ENCODE results near the gene ANKFY1. TPM values are rescaled to one million over a fixed set of nuclear protein-coding genes. Genes with fewer than 3 reads are reported as not detected.

ANKFY1 gene
- total and polyA plus RNA-seq, 9 of the 15 experiments (the other 6 are each of a cell fraction or from before 2014, with no cell fraction given), result 4.3 to 25.6 (median 12.2) TPM

Small RNA genes lying within 50 kb of the gene (small RNA-seq; reads per million reads assigned to genes)
- not detected for gene RF00019

Other genes starting within 250 kb of the ANKFY1 start
- 12.5 and 14.0 TPM in 2 replicates for gene ZZEF1, start 120.9 kb downstream of the ANKFY1 start, total RNA-seq (2014; rRNA removed)
- 9.8 and 10.5 TPM in 2 replicates for gene ZZEF1, start 120.9 kb downstream of the ANKFY1 start, total RNA-seq (2014; rRNA removed; fragmentation: Illumina TruSeq; extraction: Trizol)
- 10.7 and 12.6 TPM in 2 replicates for gene ZZEF1, start 120.9 kb downstream of the ANKFY1 start, total RNA-seq (2015; rRNA removed; fragmentation: Illumina TruSeq; extraction: Trizol)
- gene ZZEF1, start 120.9 kb downstream of the ANKFY1 start, total RNA-seq (2021), result 16.5 and 18.5 TPM in 2 replicates
- 9.7 and 11.4 TPM in 2 replicates for gene ZZEF1, start 120.9 kb downstream of the ANKFY1 start, polyA plus RNA-seq (2011; rRNA removed)
- gene ZZEF1, start 120.9 kb downstream of the ANKFY1 start, polyA plus RNA-seq (2014; fragmentation: Illumina TruSeq; extraction: Trizol), result 9.8 and 11.5 TPM in 2 replicates
- gene ZZEF1, start 120.9 kb downstream of the ANKFY1 start, polyA plus RNA-seq (2014; fragmentation: Nextera tagmentation; extraction: Ambion mirVana), result under 1 TPM; 0.34 to 0.51 TPM
- gene ZZEF1, start 120.9 kb downstream of the ANKFY1 start, polyA plus RNA-seq (2014; rRNA removed), result 7.1 and 10.6 TPM in 2 replicates
- 3.9 and 4.5 TPM in 2 replicates for gene CYB5D2, start 120.8 kb downstream of the ANKFY1 start, total RNA-seq (2014; rRNA removed)
- 1.8 TPM in 2 replicates for gene CYB5D2, start 120.8 kb downstream of the ANKFY1 start, total RNA-seq (2014; rRNA removed; fragmentation: Illumina TruSeq; extraction: Trizol)
- 2.5 and 3.0 TPM in 2 replicates for gene CYB5D2, start 120.8 kb downstream of the ANKFY1 start, total RNA-seq (2015; rRNA removed; fragmentation: Illumina TruSeq; extraction: Trizol)
- 2.8 TPM in 2 replicates for gene CYB5D2, start 120.8 kb downstream of the ANKFY1 start, total RNA-seq (2021)
- 3.2 and 4.1 TPM in 2 replicates for gene CYB5D2, start 120.8 kb downstream of the ANKFY1 start, polyA plus RNA-seq (2011; rRNA removed)
- 2.8 and 3.7 TPM in 2 replicates for gene CYB5D2, start 120.8 kb downstream of the ANKFY1 start, polyA plus RNA-seq (2014; fragmentation: Illumina TruSeq; extraction: Trizol)
- 1 to 10 TPM in 1 of 2 experiments, under 1 TPM in 1; 0.99 to 1.4 TPM for gene CYB5D2, start 120.8 kb downstream of the ANKFY1 start, polyA plus RNA-seq (2014; fragmentation: Nextera tagmentation; extraction: Ambion mirVana)
- gene CYB5D2, start 120.8 kb downstream of the ANKFY1 start, polyA plus RNA-seq (2014; rRNA removed), result 5.1 and 6.0 TPM in 2 replicates
- 46.5 and 48.8 TPM in 2 replicates for gene UBE2G1, start 102.7 kb upstream of the ANKFY1 start, total RNA-seq (2014; rRNA removed)
- 25.2 and 30.7 TPM in 2 replicates for gene UBE2G1, start 102.7 kb upstream of the ANKFY1 start, total RNA-seq (2014; rRNA removed; fragmentation: Illumina TruSeq; extraction: Trizol)
- gene UBE2G1, start 102.7 kb upstream of the ANKFY1 start, total RNA-seq (2015; rRNA removed; fragmentation: Illumina TruSeq; extraction: Trizol), result 28.4 and 28.9 TPM in 2 replicates
- gene UBE2G1, start 102.7 kb upstream of the ANKFY1 start, total RNA-seq (2021), result 65.9 and 70.1 TPM in 2 replicates
- 26.7 and 39.6 TPM in 2 replicates for gene UBE2G1, start 102.7 kb upstream of the ANKFY1 start, polyA plus RNA-seq (2011; rRNA removed)
- 28.8 and 36.7 TPM in 2 replicates for gene UBE2G1, start 102.7 kb upstream of the ANKFY1 start, polyA plus RNA-seq (2014; fragmentation: Illumina TruSeq; extraction: Trizol)
- gene UBE2G1, start 102.7 kb upstream of the ANKFY1 start, polyA plus RNA-seq (2014; fragmentation: Nextera tagmentation; extraction: Ambion mirVana), result 10 to 100 TPM; 10.1 to 16.4 TPM
- 29.0 and 29.7 TPM in 2 replicates for gene UBE2G1, start 102.7 kb upstream of the ANKFY1 start, polyA plus RNA-seq (2014; rRNA removed)
- not detected in 2 replicates for gene SPNS3, start 170.0 kb upstream of the ANKFY1 start, total RNA-seq (2014; rRNA removed)
- gene SPNS3, start 170.0 kb upstream of the ANKFY1 start, total RNA-seq (2014; rRNA removed; fragmentation: Illumina TruSeq; extraction: Trizol), result not detected in 2 replicates
- not detected in 2 replicates for gene SPNS3, start 170.0 kb upstream of the ANKFY1 start, total RNA-seq (2015; rRNA removed; fragmentation: Illumina TruSeq; extraction: Trizol)
- gene SPNS3, start 170.0 kb upstream of the ANKFY1 start, total RNA-seq (2021), result not detected in 2 replicates
- not detected in 2 replicates for gene SPNS3, start 170.0 kb upstream of the ANKFY1 start, polyA plus RNA-seq (2011; rRNA removed)
- not detected in 2 replicates for gene SPNS3, start 170.0 kb upstream of the ANKFY1 start, polyA plus RNA-seq (2014; fragmentation: Illumina TruSeq; extraction: Trizol)
- gene SPNS3, start 170.0 kb upstream of the ANKFY1 start, polyA plus RNA-seq (2014; fragmentation: Nextera tagmentation; extraction: Ambion mirVana), result not detected
- 0.05 TPM in 1 of 2 replicates, not detected in the other for gene SPNS3, start 170.0 kb upstream of the ANKFY1 start, polyA plus RNA-seq (2014; rRNA removed)
- not detected in 2 replicates for gene SPNS2, start 234.9 kb upstream of the ANKFY1 start, total RNA-seq (2014; rRNA removed)
- not detected in 2 replicates for gene SPNS2, start 234.9 kb upstream of the ANKFY1 start, total RNA-seq (2014; rRNA removed; fragmentation: Illumina TruSeq; extraction: Trizol)
- gene SPNS2, start 234.9 kb upstream of the ANKFY1 start, total RNA-seq (2015; rRNA removed; fragmentation: Illumina TruSeq; extraction: Trizol), result not detected in 2 replicates
- 0.07 TPM in 1 of 2 replicates, not detected in the other for gene SPNS2, start 234.9 kb upstream of the ANKFY1 start, total RNA-seq (2021)
- 0.06 TPM in 1 of 2 replicates, not detected in the other for gene SPNS2, start 234.9 kb upstream of the ANKFY1 start, polyA plus RNA-seq (2011; rRNA removed)
- not detected in 2 replicates for gene SPNS2, start 234.9 kb upstream of the ANKFY1 start, polyA plus RNA-seq (2014; fragmentation: Illumina TruSeq; extraction: Trizol)
- gene SPNS2, start 234.9 kb upstream of the ANKFY1 start, polyA plus RNA-seq (2014; fragmentation: Nextera tagmentation; extraction: Ambion mirVana), result not detected
- gene SPNS2, start 234.9 kb upstream of the ANKFY1 start, polyA plus RNA-seq (2014; rRNA removed), result not detected in 2 replicates

All from K562 (cell line).